Measurements from ENCODE around the gene AIP.
"Not testable (repeated sequence)": the region's sequence is repeated elsewhere in the genome, so short reads cannot be mapped to it uniquely, and the experiment has no call there.

Gene AIP

GRCh38 chr11:67469508-67469811, 13.4 kb upstream of the AIP start:
- no peak for DNase-seq

DNA sequence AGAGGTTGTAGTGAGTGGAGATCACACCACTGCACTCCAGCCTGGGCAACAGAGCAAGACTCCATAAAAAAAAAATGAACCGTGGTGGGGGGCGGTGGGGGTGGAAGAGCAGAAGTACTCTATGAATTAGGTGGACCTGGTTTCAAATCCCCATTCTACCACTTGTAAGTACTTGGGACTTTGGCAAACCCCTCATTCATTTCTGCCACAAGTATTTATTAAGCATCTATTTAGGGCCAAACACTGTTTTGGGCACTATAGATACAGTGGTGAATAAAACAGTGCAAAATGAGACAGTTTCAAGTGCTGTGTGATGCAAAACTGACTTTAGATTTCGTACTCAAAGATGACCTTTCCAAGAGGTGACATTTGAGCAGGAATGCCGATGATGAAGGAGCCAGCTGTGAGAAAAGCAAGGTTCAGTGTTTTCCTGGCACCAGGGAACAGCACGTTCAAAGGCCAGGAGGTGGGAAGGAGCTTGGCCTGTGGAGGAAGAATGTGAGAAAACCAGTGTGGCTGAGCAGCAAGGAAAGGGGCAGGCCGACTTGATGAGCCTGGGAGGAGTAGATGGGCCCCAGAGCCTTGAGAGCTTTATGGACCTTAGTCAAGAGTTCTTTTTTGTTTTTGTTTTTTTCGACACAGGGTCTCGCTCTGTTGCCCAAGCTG, 12.4 kb upstream of the AIP start:
- no peak for DNase-seq

GRCh38 chr11:67472882-67473281, 9.9 kb upstream of the AIP start:
- no peak for DNase-seq

DNA sequence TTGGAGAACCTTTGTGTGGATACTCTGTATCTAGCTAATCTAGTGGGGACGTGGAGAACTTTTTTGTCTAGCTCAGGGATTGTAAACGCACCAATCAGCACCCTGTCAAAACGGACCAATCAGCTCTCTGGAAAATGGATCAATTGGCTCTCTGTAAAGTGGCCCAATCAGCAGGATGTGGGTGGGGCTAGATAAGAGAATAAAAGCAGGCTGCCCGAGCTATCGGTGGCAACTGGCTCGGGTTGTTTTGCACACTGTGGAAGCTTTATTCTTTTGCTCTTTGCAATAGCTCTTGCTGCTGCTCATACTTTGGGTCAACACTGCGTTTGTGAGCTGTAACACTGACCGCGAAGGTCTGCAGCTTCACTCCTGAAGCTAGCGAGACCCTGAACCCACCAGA, 6.1 kb upstream of the AIP start:
- DNase-seq: not testable (repeated sequence)

GRCh38 chr11:67477344-67478050, 5.3 kb upstream of the AIP start:
- not testable (repeated sequence) for DNase-seq

GRCh38 chr11:67482275-67482826, 475 bp upstream of the AIP start:
- no peak for DNase-seq

DNA sequence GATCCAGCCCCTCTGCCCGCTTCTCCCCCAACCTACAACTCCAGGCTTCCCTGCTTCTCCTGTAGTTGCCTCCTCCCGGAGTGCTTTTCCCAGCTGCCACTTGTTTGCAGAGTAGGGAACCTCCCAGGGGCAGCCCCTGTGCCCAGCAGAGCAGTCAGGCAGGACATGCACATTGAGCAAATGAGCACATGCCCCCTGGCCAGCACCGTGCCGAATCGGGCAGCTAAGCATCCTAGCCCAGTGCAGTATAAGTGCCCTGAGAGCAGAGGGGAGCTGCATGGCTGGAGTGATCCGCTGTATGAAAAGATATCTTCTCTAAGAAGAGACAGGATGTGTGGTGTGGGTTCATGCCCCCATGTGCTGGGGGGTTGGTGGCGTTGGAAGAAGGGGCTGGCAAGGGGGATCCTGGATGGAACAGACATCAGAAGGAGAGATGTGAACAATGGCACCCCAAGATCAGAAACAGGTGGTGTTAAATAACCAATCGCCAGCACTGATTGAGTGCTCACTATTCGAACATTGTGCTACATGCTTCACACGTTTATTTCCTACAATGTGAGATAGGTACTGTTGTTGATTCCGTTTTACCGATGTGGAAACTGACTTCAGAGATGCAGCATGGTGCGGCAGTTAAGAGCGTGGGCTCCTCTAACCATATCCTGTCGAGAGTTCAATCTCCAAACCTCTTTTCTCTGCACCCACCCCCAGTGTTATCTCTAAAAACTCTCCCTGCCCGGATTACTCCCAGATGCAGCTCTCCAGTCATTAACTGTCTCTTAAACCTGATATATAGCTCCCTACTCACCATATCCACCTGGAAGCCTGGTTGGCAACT, 1.2 kb downstream of the AIP start:
- DNase-seq: peak; percentile 34

GRCh38 chr11:67484847-67485311, 2.1 kb downstream of the AIP start:
- peak; percentile 55 for DNase-seq

GRCh38 chr11:67485873-67486361, 3.1 kb downstream of the AIP start:
- not testable (repeated sequence) for DNase-seq

DNA sequence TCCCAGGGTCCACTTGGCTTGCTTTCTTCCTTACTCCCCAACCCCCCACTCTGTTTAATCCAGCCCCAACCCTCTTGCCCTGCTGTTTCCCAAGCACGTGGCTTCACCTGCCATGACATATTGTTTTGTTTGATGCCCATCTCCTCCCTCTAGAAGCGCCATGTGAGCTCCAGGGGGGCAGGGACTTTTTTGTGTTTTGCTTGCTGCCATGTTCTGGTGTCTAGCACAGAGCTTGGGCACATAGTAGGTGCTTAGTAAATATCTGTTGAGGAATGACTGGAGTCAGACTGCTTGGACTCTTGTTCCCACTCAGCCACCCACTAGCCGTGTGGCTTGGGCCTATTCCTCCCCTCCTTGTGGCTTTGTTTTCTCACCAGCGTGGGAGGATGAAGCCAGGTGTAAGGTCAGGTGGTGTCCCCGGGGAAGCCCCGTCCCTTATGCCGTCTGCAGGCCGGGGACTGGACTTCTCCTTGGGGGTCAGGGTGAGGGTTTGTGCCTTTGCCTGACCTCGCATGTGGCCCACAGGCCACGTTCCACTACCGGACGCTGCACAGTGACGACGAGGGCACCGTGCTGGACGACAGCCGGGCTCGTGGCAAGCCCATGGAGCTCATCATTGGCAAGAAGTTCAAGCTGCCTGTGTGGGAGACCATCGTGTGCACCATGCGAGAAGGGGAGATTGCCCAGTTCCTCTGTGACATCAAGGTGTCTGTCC, 3.8 kb downstream of the AIP start:
- DNase-seq: no peak

DNA sequence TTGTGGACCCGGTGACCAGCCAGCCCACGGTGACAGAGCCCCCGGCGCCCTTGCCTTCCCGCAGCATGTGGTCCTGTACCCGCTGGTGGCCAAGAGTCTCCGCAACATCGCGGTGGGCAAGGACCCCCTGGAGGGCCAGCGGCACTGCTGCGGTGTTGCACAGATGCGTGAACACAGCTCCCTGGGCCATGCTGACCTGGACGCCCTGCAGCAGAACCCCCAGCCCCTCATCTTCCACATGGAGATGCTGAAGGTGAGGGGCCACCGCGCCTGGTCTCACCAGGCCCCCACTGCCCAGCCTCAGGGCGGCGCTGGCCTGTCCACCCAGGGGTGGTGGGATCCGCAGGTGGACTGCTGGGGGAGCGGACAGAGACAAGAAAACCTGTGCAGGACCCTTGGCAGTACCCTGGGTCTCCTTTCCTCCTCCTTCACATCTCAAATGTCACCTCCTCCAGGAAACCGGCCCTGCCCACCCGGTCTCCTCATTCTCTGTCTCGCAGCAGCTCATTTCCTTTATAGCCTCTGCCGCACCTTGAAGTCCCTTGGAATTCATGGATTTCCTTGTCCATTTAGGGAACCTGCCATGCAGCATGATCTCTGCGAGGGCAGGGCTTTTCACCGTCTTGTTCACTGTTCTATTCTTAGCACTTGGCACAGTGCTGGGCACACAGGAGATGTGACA, 6.5 kb downstream of the AIP start:
- DNase-seq: no peak

DNA sequence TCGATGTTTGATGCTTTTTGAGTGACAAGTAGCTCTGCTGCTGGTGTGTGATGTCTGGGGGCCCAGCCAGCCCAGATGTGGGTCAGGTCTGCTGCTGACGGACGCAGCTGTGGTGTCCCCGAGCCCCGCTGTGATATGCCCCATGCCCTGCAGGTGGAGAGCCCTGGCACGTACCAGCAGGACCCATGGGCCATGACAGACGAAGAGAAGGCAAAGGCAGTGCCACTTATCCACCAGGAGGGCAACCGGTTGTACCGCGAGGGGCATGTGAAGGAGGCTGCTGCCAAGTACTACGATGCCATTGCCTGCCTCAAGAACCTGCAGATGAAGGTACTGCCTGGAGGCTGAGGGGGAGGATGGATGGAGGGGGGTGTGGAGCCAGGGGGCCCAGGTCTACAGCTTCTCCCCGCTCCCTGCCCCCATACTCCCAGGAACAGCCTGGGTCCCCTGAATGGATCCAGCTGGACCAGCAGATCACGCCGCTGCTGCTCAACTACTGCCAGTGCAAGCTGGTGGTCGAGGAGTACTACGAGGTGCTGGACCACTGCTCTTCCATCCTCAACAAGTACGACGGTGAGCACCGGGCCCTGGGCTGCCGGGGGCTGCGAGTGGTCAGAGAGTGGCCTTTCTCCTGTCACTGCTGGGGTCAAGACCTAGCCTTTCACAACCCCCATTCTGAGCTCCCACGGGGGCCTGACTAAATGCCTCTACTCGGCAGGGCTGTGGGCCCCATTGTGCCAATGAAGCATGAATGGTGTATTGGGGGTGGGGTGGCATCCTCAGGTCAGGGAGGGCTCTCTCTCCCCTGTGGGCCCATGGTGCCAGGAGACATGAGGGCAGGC, 7.3 kb downstream of the AIP start:
- no peak for DNase-seq

- no peak for DNase-seq
These were observed 7.9 kb downstream of the AIP start for GRCh38 chr11:67490727-67491065.

DNA sequence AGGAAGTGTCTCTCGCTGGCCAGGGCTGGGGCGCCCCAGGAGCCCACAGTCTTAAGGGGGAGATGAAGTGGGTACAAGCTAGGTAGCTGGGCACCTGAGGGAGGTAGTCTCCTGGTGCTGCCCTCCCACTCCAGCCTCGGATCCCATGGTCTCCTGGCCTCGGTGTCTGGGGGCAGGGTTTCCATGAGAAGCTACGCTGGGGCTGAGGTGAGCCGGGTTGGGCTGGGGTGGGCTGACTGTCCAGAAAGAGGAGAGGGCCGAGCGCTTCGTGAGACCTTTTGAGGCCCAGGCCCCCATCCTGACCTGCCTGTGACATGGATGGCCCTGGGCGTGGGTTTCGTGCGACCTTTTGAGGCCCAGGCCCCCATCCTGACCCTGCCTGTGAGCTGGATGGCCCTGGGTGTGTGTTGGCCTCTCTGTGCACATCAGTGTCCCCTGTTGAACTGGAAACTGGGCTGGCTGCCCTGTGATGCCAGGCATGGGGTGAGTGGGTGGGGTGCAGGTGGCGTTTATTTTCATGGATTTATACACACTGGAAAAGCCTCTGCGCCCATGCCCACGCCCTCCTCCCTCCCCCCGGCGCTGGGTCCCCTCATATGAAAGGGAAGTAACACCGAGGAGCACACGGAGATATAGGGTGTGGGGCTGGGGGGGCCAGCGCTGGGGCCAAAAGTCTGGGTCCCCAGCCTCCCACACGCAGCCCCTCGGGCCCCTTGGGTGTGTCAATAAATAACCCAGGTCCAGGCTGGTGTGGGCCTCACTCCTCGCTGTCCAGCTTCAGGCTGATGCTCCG, 8.6 kb downstream of the AIP start:
- no peak for DNase-seq

DNA sequence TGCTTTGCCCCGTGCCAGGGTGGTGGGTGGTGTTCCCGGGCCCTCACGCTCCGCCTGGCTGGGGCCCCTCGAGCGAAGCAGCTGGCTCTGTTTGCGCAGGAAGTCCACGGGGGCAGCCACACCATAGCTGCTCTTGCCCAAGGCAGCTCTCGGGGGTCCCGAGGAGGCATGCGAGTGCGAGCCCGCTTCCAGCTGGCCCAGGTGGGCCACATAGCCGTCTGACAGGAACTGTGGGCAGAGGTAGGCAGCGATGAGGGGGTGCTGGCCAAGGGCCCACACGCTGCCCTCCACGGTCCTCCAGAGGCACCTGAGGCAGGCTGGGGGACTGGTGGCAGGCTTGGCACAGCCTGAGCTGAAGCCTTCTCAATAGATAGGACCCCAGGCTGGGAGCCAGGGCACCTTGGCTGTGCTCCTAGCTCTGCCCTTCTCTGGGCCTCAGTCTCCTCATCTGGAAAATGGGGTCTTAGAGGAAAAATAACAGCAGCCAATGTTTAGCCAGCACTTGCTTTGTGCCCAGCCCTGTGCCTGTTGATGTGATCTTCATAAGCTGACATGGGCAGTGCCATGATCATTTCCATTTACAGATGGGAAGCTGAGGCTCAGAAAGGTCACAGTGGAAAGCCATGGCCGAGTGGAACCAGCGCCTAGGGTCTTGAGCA, 9.4 kb downstream of the AIP start:
- DNase-seq: no peak

- no peak for DNase-seq
These were observed 10.1 kb downstream of the AIP start for GRCh38 chr11:67492801-67493547.

- DNase-seq: no peak
These were observed 10.9 kb downstream of the AIP start for GRCh38 chr11:67493548-67494370.

Measured in effector CD4-positive, alpha-beta T cell (primary cell).